Measurements from ENCODE around the gene ACSBG1.

ACSBG1 gene

GRCh38 chr15:78129751-78130287, 104.5 kb downstream of the ACSBG1 start:
- POLR2A ChIA-PET: no interaction called here
- TF ChIP-seq CTCF (IDR thresholded peaks at IDR 0.05; ENCODE audit: control extremely low read depth, extremely low read depth, low read depth, missing control alignments): no peak
- DNase-seq (ENCODE audit: extremely low spot score): no peak
- CTCF ChIA-PET: interaction anchor here (0.9 to 11.3 kb wide), 21 partner anchors 9 to 171 kb away, joined by 3 to 193 read pairs (median 8); partner anchors contain the start of gene IDH3A

GRCh38 chr15:78129077-78129750, 105.2 kb downstream of the ACSBG1 start:
- ChIA-PET CTCF (interaction anchor here (0.6 to 11.3 kb wide), 8 partner anchors 10 to 170 kb away, joined by 3 to 193 read pairs (median 8); no protein-coding TSS in a partner anchor), POLR2A (no interaction called here)
- TF ChIP-seq CTCF (IDR thresholded peaks at IDR 0.05; ENCODE audit: control extremely low read depth, extremely low read depth, low read depth, missing control alignments): no peak
- no peak for DNase-seq (ENCODE audit: extremely low spot score)

DNA sequence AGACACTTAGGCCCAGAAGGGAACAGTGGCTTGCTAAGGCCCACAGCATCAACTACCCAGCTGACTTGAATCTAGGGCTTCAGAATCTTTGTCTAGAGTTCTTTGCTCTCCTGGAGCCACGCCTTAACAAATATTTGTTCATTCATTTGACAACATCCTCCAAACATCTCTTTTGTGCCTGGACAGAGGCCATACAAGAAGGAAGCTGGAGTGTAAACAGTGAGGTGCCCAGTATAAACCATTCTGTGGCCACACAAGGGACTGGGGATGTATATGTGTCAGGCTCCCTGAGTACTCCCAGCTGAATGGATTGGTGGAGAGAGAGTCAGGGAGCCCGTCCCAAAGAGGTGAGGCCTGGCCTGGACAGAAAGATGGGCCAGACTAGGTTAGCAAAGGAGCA, 106.5 kb downstream of the ACSBG1 start:
- no peak for DNase-seq (ENCODE audit: extremely low spot score)
- CTCF ChIA-PET: interaction anchor here (1.1 to 11.3 kb wide), 8 partner anchors 11 to 218 kb away, joined by 3 to 193 read pairs (median 7); no protein-coding TSS in a partner anchor
- POLR2A ChIA-PET: no interaction called here
- no peak for TF ChIP-seq CTCF (IDR thresholded peaks at IDR 0.05; ENCODE audit: control extremely low read depth, extremely low read depth, low read depth, missing control alignments)

- no peak for DNase-seq (ENCODE audit: extremely low spot score)
- ChIA-PET CTCF (interaction anchor here (1.6 to 11.3 kb wide), 4 partner anchors 13 to 121 kb away, joined by 3 to 193 read pairs (median 18); no protein-coding TSS in a partner anchor), POLR2A (no interaction called here)
These were observed 109.1 kb downstream of the ACSBG1 start for GRCh38 chr15:78125267-78125666.

GRCh38 chr15:78120523-78120922, 113.8 kb downstream of the ACSBG1 start:
- DNase-seq (ENCODE audit: extremely low spot score): no peak
- TF ChIP-seq CTCF (IDR thresholded peaks at IDR 0.05; ENCODE audit: control extremely low read depth, extremely low read depth, low read depth, missing control alignments): no peak
- ChIA-PET POLR2A (no interaction called here), CTCF (interaction anchor here (1.1 to 4.8 kb wide), 7 partner anchors 8 to 161 kb away, joined by 3 to 30 read pairs (median 4); partner anchors contain the start of gene CIB2)

More at GRCh38 chr15:78125267-78125666, 109.1 kb downstream of the ACSBG1 start:
- TF ChIP-seq CTCF (IDR thresholded peaks at IDR 0.05; ENCODE audit: control extremely low read depth, extremely low read depth, low read depth, missing control alignments): no peak

Measured in GM10248 (cell line).